ENCODE results near the gene ALG10B.

- TF ChIP-seq POLR2A (IDR thresholded peaks at IDR 0.05) (no peak), CTCF (IDR thresholded peaks at IDR 0.05) (no peak)
Observed at GRCh38 chr12:38291160-38291559, 25.4 kb upstream of the ALG10B start.
